SK-N-SH (cell line): ENCODE results near the gene ARTN.

ENCODE experiments used
- CTCF ChIP-seq: fragments of 200-600 bp; sonication (generic); IDR thresholded peaks from 2 replicates; pipeline ENCODE4 v1.6.1; 2017; ENCODE audit warnings: antibody characterized with exemption, mild to moderate bottlenecking, moderate library complexity
- GABPA ChIP-seq: IDR thresholded peaks from 2 replicates; pipeline ENCODE4 v1.4.0; 2012; ENCODE audit warnings: low read depth, mild to moderate bottlenecking
- RCOR1 ChIP-seq: fragments of 150-350 bp; IDR thresholded peaks from 2 replicates; pipeline ENCODE4 v1.6.1; 2017; ENCODE audit warnings: antibody characterized with exemption, low read length
- REST ChIP-seq: IDR thresholded peaks from 2 replicates; pipeline ENCODE4 v1.6.1; 2012; ENCODE audit warnings: mild to moderate bottlenecking, low read depth, low read length, moderate library complexity
- YY1 ChIP-seq: IDR thresholded peaks from 2 replicates; pipeline ENCODE4 v1.4.0; 2012; ENCODE audit warnings: low read depth, mild to moderate bottlenecking

GRCh38 chr1:43979528-43980254 lies 46.1 kb downstream of the ARTN start:
- TF ChIP-seq CTCF, result no peak
- TF ChIP-seq YY1, result no peak
- TF ChIP-seq REST, result no peak
- no peak for TF ChIP-seq RCOR1
- no peak for TF ChIP-seq GABPA
